NT2/D1 (cell line): ENCODE data around the gene PSEN1.

Source experiments
- SUZ12 ChIP-seq: IDR thresholded peaks from 2 replicates; pipeline ENCODE4 v1.6.1; 2011; ENCODE audit not compliant: insufficient read length, insufficient read depth; ENCODE audit errors: extremely low read depth
- YY1 ChIP-seq: IDR thresholded peaks from 2 replicates; pipeline ENCODE4 v1.6.1; 2011; ENCODE audit not compliant: insufficient read length, insufficient read depth
- ZNF274 ChIP-seq: IDR thresholded peaks from 2 replicates; pipeline ENCODE4 v1.6.1; 2011; ENCODE audit warnings: mild to moderate bottlenecking, low read depth, low read length

- TF ChIP-seq SUZ12 = no peak
- no peak for TF ChIP-seq ZNF274
- TF ChIP-seq YY1 = no peak
Measured at GRCh38 chr14:73252491-73253322, 116.4 kb downstream of the PSEN1 start.
